ENCODE results near the gene BOLA1.
"Not testable (repeated sequence)": the region's sequence is repeated elsewhere in the genome, so short reads cannot be mapped to it uniquely, and the experiment has no call there.

The BOLA1 gene

DNA sequence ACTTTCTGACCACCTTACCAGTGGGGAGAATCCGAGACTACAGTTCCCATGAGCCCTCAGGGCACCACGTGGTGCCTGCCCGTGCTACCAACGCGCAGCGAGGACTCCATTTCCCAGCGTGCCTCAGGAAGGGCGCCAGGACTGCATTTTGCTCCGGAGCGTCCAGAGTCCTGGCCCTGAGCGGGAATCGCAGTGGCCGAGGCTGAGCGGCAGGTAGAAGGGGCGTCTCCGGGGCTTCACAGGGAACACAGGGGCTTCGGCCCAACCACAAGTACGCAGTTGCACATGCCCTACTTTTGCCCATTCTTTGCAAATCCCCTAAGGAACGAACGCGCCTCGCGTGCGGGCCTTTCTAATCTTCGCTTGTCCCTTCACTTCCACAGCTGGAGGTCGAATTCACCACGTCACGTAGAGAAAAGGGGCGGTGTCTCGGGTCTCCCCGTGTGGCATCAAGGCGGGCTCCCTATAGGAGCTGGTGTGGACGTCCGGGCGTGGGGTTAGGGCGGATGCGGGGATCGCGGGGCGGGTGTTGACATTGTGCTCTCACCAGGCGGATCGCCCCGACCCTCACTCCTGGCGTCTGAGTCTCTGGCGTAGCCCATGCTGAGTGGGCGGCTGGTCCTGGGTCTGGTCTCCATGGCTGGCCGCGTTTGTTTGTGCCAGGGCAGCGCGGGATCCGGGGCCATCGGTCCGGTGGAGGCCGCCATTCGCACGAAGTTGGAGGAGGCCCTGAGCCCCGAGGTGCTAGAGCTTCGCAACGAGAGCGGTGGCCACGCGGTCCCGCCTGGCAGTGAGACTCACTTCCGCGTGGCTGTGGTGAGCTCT lies at the start of gene BOLA1:
TSS of gene BOLA1 (plus strand) at position 109 of the 825 bp plus-strand sequence. CDS start at position 601, 492 bp downstream.
- peak within 1 kb of the TSS; percentile 31 for H3K27ac ChIP-seq
- peak; percentile 33 for DNase-seq (ENCODE audit: low read depth, low spot score)

DNA sequence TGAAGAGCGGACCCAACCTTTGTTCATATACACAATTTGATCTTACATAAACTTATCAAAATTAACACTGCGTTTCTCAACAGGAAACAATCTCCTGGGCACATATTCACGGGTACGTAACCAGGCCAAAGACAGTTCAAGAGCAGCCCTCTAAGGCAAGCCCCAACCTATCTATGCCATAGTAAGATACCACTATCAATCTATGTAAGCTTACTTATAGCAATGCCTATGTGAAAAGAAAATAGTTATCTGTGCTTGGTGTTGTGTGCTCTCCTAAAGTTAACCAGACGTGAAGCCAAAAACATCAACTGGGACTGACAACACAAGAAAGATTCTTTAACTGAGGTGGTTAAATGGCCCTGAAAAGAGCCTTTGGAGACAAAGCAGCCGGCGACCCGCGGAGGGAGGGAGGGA lies 49.4 kb upstream of the BOLA1 start:
- no peak for DNase-seq (ENCODE audit: low read depth, low spot score)
- H3K27ac ChIP-seq: peak overlapping the region; percentile 72

- H3K27ac ChIP-seq; DNase-seq (ENCODE audit: low read depth, low spot score): not testable (repeated sequence)
These were observed 48.5 kb upstream of the BOLA1 start for GRCh38 chr1:149850732-149851345.

- not testable (repeated sequence) for H3K27ac ChIP-seq; DNase-seq (ENCODE audit: low read depth, low spot score)
These were observed 47.7 kb upstream of the BOLA1 start for GRCh38 chr1:149851585-149852213.

- DNase-seq (ENCODE audit: low read depth, low spot score); H3K27ac ChIP-seq: not testable (repeated sequence)
These were observed 47.1 kb upstream of the BOLA1 start for GRCh38 chr1:149852263-149852662.

- DNase-seq (ENCODE audit: low read depth, low spot score); H3K27ac ChIP-seq: not testable (repeated sequence)
These were observed 39.1 kb upstream of the BOLA1 start for GRCh38 chr1:149860271-149860670.

GRCh38 chr1:149860684-149861496 lies 38.5 kb upstream of the BOLA1 start:
- H3K27ac ChIP-seq; DNase-seq (ENCODE audit: low read depth, low spot score): not testable (repeated sequence)

GRCh38 chr1:149861497-149862054 lies 37.8 kb upstream of the BOLA1 start:
- DNase-seq (ENCODE audit: low read depth, low spot score); H3K27ac ChIP-seq: not testable (repeated sequence)

DNA sequence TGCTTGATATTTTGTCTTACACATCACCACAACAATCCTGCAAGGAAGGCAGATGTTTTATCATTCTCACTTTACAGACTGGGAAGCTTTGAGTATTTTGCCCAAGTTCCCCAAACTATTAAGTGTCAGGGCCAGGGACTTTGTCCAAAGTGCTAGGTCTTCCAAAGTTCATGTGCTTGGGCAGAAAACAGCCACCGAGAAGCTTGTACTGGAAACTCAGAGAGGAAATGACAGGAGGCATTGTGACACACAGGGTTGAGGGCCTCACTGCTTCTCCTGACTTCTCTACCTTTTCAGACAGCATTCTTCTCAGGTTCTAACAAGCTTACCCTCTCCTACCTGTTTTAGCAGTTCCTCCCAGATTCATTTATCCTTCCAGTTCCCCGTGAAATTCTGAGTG lies 32.5 kb upstream of the BOLA1 start:
- H3K27ac ChIP-seq; DNase-seq (ENCODE audit: low read depth, low spot score): not testable (repeated sequence)

DNA sequence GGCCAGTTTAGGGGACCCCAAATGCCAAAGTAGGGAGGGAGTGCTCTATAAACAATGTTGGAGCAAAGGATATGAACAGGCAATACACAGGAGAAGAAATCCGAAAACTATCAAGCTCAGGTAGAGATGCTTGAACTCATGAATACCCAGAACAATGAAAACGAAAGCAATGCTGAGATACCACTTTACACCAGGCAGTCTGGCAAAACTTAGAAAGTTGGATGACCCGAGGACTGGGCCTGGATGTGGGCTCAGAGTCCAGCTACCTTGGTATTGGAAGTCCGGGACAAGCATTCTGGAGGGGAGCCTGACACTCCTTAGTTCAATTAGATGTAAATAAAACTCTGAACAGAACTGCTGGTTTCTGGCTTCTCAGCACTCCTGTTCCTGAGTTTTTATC lies 26.3 kb upstream of the BOLA1 start:
- H3K27ac ChIP-seq; DNase-seq (ENCODE audit: low read depth, low spot score): not testable (repeated sequence)

DNA sequence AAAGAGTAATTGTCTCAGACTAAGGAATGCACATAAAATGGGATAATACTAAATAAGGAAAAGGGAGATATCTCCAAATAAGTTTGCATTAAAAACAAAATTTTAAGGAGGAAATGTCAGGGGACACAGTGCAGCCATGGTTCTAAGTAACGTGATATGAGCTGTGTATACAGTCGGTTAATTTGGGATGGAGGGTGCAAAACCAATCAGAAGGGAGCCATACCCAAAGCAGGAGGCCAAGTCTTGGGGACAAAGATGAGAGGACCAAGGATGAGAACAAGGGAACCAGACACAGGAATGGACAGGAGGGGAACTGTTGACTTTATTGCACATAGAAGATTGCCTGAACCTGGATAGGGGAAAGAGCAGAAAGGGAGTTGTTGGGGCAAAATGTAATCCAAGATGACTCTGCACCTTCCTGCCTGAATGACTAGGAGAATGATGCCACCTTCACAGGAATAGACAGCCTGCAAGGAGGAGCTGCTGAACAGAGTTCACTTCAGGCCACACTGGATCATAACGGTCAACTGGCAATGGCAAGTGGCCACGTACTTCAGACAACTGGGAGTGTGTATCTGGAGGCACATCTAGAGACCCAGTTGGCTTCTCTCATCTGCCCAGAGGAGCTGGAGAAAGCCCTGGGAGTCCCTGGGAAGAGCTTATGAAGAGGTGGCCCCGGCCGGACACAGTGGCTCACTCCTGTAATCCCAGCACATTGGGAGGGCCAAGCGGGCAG lies 22.0 kb upstream of the BOLA1 start:
- no peak for DNase-seq (ENCODE audit: low read depth, low spot score)
- no peak overlapping the region for H3K27ac ChIP-seq

GRCh38 chr1:149879556-149879955 lies 19.8 kb upstream of the BOLA1 start:
- no peak overlapping the region for H3K27ac ChIP-seq
- DNase-seq (ENCODE audit: low read depth, low spot score): no peak

DNA sequence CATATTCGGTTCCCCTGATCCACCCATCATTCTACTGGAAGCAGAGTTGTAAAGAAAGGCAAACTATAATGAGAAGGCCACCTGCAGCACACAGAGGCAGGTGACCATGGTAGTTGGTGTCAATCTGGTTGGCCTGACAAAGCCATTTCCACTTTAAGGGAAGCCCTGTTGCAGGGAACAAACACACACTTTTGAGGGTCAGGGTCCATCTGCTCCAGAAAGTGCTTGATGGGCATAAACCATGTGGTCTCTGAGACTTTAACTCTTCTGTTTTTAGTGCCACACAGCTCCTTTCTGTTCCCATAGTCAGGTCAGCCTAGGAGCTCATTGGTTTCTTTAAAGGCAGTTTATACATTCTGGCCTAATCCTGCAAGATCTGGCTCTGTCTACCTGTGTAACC lies 17.5 kb upstream of the BOLA1 start:
- H3K27ac ChIP-seq: no peak overlapping the region
- no peak for DNase-seq (ENCODE audit: low read depth, low spot score)

GRCh38 chr1:149883598-149884247 lies 15.6 kb upstream of the BOLA1 start:
- H3K27ac ChIP-seq: no peak overlapping the region
- DNase-seq (ENCODE audit: low read depth, low spot score): no peak

DNA sequence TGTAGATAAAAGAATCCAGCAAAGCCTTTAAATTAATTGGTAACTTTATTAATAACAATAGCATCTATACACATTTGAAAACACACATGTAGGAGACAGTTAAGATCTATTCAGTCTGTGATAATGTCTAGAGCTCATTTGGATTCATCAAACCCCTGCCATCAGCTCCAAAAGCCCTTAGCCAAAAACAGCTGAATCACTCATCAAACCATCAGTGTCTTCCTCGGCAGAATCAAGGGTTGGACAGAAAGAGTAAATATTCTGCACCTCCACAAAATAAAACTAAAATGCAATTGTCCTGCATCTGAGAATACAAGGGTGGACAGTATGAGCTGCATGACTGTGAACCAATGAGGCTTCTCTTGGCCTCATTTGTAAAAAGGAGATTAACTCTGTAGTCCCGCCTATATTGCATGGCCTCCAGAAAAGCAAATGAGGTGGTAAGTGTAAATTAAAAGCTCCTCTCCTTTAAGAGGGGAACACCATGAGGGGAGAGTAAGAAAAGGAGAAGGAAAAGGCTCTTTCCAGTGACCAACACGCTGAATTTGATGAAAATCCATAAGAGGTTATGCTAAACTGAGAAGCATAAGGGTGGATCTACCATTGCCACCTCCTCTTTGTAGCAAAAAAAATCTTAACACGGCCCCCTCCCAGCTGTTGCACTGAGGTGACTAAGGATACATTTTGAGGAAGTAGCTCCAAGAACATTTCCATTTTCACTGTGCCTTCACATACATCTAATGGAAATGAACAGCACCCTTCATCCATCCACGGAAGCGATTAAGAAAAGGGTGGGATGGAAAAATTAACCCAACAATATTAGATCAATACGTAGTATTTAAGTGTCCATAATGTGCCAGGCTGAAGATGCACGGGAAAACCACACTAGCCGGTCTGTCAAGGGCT lies 14.7 kb upstream of the BOLA1 start:
- no peak for DNase-seq (ENCODE audit: low read depth, low spot score)
- H3K27ac ChIP-seq: peak overlapping the region; percentile 97

- no peak for DNase-seq (ENCODE audit: low read depth, low spot score)
- H3K27ac ChIP-seq: peak overlapping the region; percentile 97
These were observed 13.8 kb upstream of the BOLA1 start for GRCh38 chr1:149885339-149886120.

DNA sequence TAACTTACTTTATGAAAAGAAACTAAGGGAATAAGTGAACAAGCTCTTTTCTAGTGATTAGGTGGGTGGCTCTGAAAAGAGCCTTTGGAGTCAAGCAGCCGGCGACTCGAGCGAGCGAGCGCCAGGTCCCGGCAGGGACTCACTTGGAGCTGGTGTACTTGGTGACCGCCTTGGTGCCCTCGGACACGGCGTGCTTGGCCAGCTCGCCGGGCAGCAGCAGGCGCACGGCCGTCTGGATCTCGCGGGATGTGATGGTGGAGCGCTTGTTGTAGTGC lies 13.3 kb upstream of the BOLA1 start:
- peak overlapping the region; percentile 97 for H3K27ac ChIP-seq
- not testable (repeated sequence) for DNase-seq (ENCODE audit: low read depth, low spot score)

Data from epithelial cell of prostate (primary cell).